Thyroid gland (tissue), 4 donors: Measurements from ENCODE around the gene MBNL2. TPM values are rescaled to one million over a fixed set of nuclear protein-coding genes. Genes with fewer than 3 reads are reported as not detected.

ENCODE experiments used
- DNase-seq, 2 donors: peaks; one replicate each; pipeline ENCODE4 v3.0.0-alpha.2; 2019
- H3K27ac ChIP-seq, 3 donors: fragments of 200-600 bp; sonication (generic); 1 replicate in 2 of 3; 2 replicates in 1 of 3; pipeline ENCODE4 v1.5.1; 2016 to 2019; ENCODE audit warnings: mild to moderate bottlenecking in 1 of 3, moderate library complexity in 1 of 3
- H3K27me3 ChIP-seq: fragments of 200-600 bp; sonication (generic); one replicate; pipeline ENCODE4 v1.5.1; 2019
- H3K36me3 ChIP-seq, 2 donors: fragments of 200-600 bp; sonication (generic); one replicate each; pipeline ENCODE4 v1.5.1; 2016 to 2019
- H3K4me1 ChIP-seq, 2 donors: fragments of 200-600 bp; sonication (generic); one replicate each; pipeline ENCODE4 v1.5.1; 2017 to 2019
- H3K4me3 ChIP-seq, 3 donors: fragments of 200-600 bp; sonication (generic); replicated peaks in 1 of 3; 1 replicate in 2 of 3; 2 replicates in 1 of 3; pipeline ENCODE4 v1.5.1; 2016; ENCODE audit warnings: mild to moderate bottlenecking in 1 of 3
- H3K9me3 ChIP-seq: fragments of 200-600 bp; sonication (generic); one replicate; pipeline ENCODE4 v1.5.1; 2017
- POLR2A ChIP-seq, 2 donors: fragments of 450-650 bp; IDR thresholded peaks; one replicate each; pipeline ENCODE4 v1.6.1; 2017; ENCODE audit warnings: antibody characterized with exemption in 2 of 2, mild to moderate bottlenecking in 2 of 2, moderate library complexity in 1 of 2
- WGBS, 2 donors: methylation state at CpG; one replicate each; pipeline ENCODE4 v1.1.5; 2017; 5-methylcytosine and 5-hydroxymethylcytosine counted together
- intact Hi-C: fragments of 100-400 bp; cut with DNase I; formaldehyde crosslinking; loops from one replicate; pipeline ENCODE4 v1.15.1; 2023
- total RNA-seq, 4 donors: library from RNA; depleted of rRNA; stranded (reverse); fragments of >200 nt; gene quantifications; one replicate each; pipeline ENCODE4 v1.2.3, GENCODE V29; 2016
- TF ChIP-seq, protein P1 (sequence below), 6 experiments: fragments of 200-600 bp in 3 of 6; fragments of 450-650 bp in 3 of 6; sonication (generic) in 3 of 6; IDR thresholded peaks; one replicate each; pipeline ENCODE4 v1.5.1; 2016 to 2019; ENCODE audit warnings: antibody characterized with exemption in 6 of 6, mild to moderate bottlenecking in 2 of 6, inconsistent platforms in 1 of 6, moderate library complexity in 1 of 6

MBNL2 gene
- total RNA-seq, 4 donors from 2014 or later: 93.4 to 99.9 (median 98.3) TPM

DNA sequence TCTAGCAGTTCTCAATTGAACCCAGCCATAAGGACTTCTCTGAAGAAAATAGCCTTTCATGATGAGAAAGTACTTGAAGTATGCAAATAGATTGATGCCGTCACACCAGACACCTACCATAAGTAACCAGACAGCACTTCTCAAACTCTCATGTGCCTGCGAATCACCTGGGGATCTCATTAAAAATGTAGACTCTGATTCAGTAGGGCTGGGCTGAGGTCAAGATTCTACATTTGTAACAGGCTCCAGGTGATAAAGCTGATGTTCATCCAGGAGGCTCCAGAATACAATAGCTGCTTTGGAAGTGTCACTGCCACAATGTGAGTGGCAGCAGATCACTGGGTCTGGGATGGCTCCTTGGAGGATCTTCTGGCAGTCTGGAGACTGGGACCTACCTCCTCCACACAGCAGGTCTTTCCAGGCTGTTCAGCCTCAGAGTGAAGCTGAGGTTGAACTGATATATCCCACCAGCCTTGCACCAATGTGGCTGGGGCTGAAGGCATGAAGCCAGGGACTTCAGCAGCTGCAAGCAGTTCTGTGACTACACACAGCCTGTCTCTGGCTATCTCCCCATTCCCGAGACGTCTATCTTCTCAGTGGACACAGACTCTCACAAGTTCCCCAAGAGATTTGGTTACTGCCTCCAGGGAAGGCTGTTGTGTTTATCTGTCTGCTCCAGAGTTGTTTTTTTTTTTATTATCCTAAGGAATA, 9.1 kb downstream of the MBNL2 start:
- Histone ChIP-seq H3K9me3 (no peaks in the 10 kb centered on the region), H3K4me1 (peaks cover 22 to 47% of the 10 kb centered on the region in 2 donors), H3K27ac (no peak overlapping the region), H3K27me3 (no peaks in the 10 kb centered on the region), H3K36me3 (no peaks in the 10 kb centered on the region), H3K4me3 (no peak overlapping the region)
- no peak for TF ChIP-seq POLR2A (IDR thresholded peaks at IDR 0.05)
- TF ChIP-seq, protein P1, sequence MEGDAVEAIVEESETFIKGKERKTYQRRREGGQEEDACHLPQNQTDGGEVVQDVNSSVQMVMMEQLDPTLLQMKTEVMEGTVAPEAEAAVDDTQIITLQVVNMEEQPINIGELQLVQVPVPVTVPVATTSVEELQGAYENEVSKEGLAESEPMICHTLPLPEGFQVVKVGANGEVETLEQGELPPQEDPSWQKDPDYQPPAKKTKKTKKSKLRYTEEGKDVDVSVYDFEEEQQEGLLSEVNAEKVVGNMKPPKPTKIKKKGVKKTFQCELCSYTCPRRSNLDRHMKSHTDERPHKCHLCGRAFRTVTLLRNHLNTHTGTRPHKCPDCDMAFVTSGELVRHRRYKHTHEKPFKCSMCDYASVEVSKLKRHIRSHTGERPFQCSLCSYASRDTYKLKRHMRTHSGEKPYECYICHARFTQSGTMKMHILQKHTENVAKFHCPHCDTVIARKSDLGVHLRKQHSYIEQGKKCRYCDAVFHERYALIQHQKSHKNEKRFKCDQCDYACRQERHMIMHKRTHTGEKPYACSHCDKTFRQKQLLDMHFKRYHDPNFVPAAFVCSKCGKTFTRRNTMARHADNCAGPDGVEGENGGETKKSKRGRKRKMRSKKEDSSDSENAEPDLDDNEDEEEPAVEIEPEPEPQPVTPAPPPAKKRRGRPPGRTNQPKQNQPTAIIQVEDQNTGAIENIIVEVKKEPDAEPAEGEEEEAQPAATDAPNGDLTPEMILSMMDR (IDR thresholded peaks at IDR 0.05): no peak
- intact Hi-C loops: loop anchor here (10.0 kb wide), 1 partner anchor 104 kb away; no protein-coding TSS in a partner anchor
- WGBS, 2 donors: 88 to 89% methylated on average over 4 of the region's 4 CpGs
- no peak for DNase-seq

DNA sequence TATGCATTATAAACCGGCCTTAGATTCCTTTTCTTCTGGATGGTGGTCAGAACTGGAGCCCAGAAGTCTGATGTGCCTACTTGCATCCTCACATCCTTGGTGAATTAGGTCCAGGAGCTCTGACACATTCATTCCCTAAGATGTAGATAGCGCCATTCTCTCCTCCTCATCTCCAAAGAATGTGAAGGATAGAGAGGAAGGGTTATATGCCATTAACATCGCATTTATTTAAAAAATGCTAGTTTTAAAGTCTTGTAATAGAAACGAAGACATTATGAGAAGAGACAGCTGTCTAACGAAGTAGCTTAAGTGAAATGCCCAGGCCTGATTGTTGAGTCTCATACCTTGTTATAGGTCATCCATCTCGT, 9.7 kb downstream of the MBNL2 start:
- TF ChIP-seq, protein P1 (IDR thresholded peaks at IDR 0.05): no peak
- Histone ChIP-seq H3K4me3 (no peak overlapping the region), H3K27ac (no peak overlapping the region), H3K9me3 (no peaks in the 10 kb centered on the region), H3K27me3 (no peaks in the 10 kb centered on the region), H3K4me1 (peaks cover 19 to 42% of the 10 kb centered on the region in 2 donors), H3K36me3 (no peaks in the 10 kb centered on the region)
- whole genome bisulfite sequencing, 2 donors: 89 to 90% methylated on average over 6 of the region's 6 CpGs
- no peak for DNase-seq
- intact Hi-C loops: loop anchor here (10.0 kb wide), 1 partner anchor 103 kb away; no protein-coding TSS in a partner anchor

DNA sequence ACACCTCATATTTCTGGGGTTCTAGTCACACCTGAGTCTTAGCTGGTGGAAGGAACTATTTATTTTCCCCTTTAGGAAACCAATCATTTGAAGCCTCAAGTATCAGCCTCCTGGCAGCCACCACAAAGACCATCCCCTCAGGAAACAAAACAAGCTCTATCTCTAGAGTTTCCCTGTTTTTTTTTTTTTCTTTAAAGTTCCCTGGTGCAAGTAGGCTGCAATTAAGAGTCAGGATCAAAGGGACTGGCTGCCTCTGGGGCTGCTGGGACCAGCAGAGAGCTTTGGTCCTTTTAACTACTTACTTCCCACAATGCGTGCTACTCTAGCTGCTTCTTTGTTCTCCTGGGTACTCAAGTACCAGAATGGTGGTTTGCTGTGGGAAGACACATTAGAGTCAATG, 11.4 kb downstream of the MBNL2 start:
- H3K27ac ChIP-seq: no peak overlapping the region
- DNase-seq: no peak
- intact Hi-C loops: loop anchor here (10.0 kb wide), 1 partner anchor 101 kb away; no protein-coding TSS in a partner anchor
- TF ChIP-seq, protein P1 (IDR thresholded peaks at IDR 0.05): no peak
- TF ChIP-seq POLR2A (IDR thresholded peaks at IDR 0.05): no peak
- peaks cover 12 to 39% of the 10 kb centered on the region in 2 donors for H3K4me1 ChIP-seq
- no peaks in the 10 kb centered on the region for H3K27me3 ChIP-seq
- H3K9me3 ChIP-seq: no peaks in the 10 kb centered on the region
- no peaks in the 10 kb centered on the region for H3K36me3 ChIP-seq
- H3K4me3 ChIP-seq: no peak overlapping the region
- 89 to 95% methylated on average over 1 of the region's 1 CpG for WGBS, 2 donors

DNA sequence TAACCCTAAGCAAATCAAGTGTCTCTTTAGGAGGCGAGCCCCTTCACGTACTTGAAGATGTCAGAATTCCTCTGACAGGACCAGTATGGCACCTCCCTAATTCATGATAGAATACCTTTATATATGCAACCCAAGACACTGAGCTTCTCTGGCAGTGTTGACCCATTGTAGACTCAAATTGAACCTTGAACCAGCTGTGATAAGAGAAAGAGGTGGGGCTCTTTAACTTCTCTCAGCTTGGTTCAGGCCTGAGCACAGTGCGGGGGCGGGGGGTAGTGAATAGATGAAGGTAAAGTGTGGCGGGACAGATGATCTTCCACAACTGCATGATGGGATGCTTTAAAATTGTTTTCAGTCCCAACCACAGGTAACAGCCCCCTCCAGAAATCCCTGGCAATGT, 12.1 kb downstream of the MBNL2 start:
- peaks cover 19 to 39% of the 10 kb centered on the region in 2 donors for H3K4me1 ChIP-seq
- WGBS, 2 donors: 97 to 98% methylated on average over 5 of the region's 5 CpGs
- H3K4me3 ChIP-seq: no peak overlapping the region
- H3K27me3 ChIP-seq: no peaks in the 10 kb centered on the region
- no peaks in the 10 kb centered on the region for H3K9me3 ChIP-seq
- intact Hi-C loops: loop anchor here (10.0 kb wide), 1 partner anchor 101 kb away; no protein-coding TSS in a partner anchor
- H3K27ac ChIP-seq: no peak overlapping the region
- no peaks in the 10 kb centered on the region for H3K36me3 ChIP-seq
- TF ChIP-seq, protein P1 (IDR thresholded peaks at IDR 0.05): no peak
- no peak for TF ChIP-seq POLR2A (IDR thresholded peaks at IDR 0.05)
- DNase-seq: no peak

DNA sequence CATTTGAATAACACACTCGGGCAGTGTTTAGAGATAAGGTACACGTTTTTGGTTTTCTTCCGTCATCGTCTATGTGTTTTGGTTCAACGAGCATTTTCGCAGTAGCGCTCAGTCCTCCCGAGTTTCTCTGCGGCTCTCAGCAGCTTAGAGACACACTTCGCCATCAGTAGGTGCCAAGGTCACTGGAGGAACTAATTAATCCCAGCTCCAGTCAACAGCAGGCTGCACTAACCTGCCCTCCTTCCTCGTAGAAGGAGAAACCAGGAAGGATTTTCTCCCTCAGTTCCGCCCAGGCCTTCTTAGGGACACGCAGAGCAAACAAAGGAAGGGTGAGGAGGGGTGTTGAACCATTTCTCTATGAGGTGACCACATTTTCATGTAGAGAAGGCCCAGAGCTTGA, 12.6 kb downstream of the MBNL2 start:
- peaks cover 24 to 42% of the 10 kb centered on the region in 2 donors for H3K4me1 ChIP-seq

More for the DNA sequence above, 12.6 kb downstream of the MBNL2 start:
- Histone ChIP-seq H3K27me3 (no peaks in the 10 kb centered on the region), H3K36me3 (no peaks in the 10 kb centered on the region), H3K4me3 (no peak overlapping the region), H3K27ac (no peak overlapping the region), H3K9me3 (no peaks in the 10 kb centered on the region)
- no peak for DNase-seq
- intact Hi-C loops: loop anchor here (10.0 kb wide), 1 partner anchor 100 kb away; no protein-coding TSS in a partner anchor
- WGBS, 2 donors: 89 to 93% methylated on average over 13 of the region's 13 CpGs
- TF ChIP-seq POLR2A (IDR thresholded peaks at IDR 0.05): no peak
- TF ChIP-seq, protein P1 (IDR thresholded peaks at IDR 0.05): no peak
